Stimulated activated CD4-positive, alpha-beta T cell treated with anti-CD3 and anti-CD28 coated beads, TNF-alpha, amount 100 ng/mL, for 1 hour (primary cell): ENCODE measurements around the gene GTF2H1.

ENCODE experiments used
- DNase-seq, 3 donors: peaks; one replicate each; pipeline ENCODE4 v3.0.0-alpha.2; 2020; ENCODE audit warnings: low read depth in 3 of 3, low spot score in 1 of 3

The GTF2H1 gene

GRCh38 chr11:18321969-18322711 lies at the start of gene GTF2H1, which contains the start of gene HPS5:
Gene GTF2H1 (plus strand): TSS chr11:18322567. CDS start chr11:18333075, 10,508 bp downstream.
Gene HPS5 (minus strand): TSS chr11:18322140. CDS start chr11:18317858, 4,282 bp downstream.
- DNase-seq: peak; percentile 84 to 91 (median 88)

- DNase-seq: no peak
Measured at GRCh38 chr11:18277565-18278271, 44.6 kb upstream of the GTF2H1 start.

- DNase-seq: no peak
Measured at GRCh38 chr11:18280438-18281045, 41.8 kb upstream of the GTF2H1 start.

GRCh38 chr11:18282626-18283025 lies 39.7 kb upstream of the GTF2H1 start:
- no peak for DNase-seq

GRCh38 chr11:18285841-18286240 lies 36.5 kb upstream of the GTF2H1 start:
- no peak for DNase-seq

- DNase-seq: no peak
Measured at GRCh38 chr11:18288911-18289310, 33.5 kb upstream of the GTF2H1 start.

- no peak for DNase-seq
Measured at GRCh38 chr11:18294862-18295261, 27.5 kb upstream of the GTF2H1 start.

- no peak for DNase-seq
Measured at GRCh38 chr11:18295316-18295715, 27.1 kb upstream of the GTF2H1 start.

GRCh38 chr11:18299721-18300120 lies 22.6 kb upstream of the GTF2H1 start:
- DNase-seq: no peak

GRCh38 chr11:18304745-18305144 lies 17.6 kb upstream of the GTF2H1 start:
- no peak for DNase-seq

- DNase-seq: no peak
Measured at GRCh38 chr11:18307461-18308139, 14.8 kb upstream of the GTF2H1 start.

GRCh38 chr11:18308242-18308641 lies 14.1 kb upstream of the GTF2H1 start:
- DNase-seq: no peak

GRCh38 chr11:18309691-18310090 lies 12.7 kb upstream of the GTF2H1 start:
- DNase-seq: no peak

- DNase-seq: no peak
Measured at GRCh38 chr11:18310800-18311340, 11.5 kb upstream of the GTF2H1 start.

GRCh38 chr11:18312012-18312411 lies 10.4 kb upstream of the GTF2H1 start:
- no peak for DNase-seq

- DNase-seq: no peak
Measured at GRCh38 chr11:18312663-18313420, 9.5 kb upstream of the GTF2H1 start.

- no peak for DNase-seq
Measured at GRCh38 chr11:18313965-18314763, 8.2 kb upstream of the GTF2H1 start.

GRCh38 chr11:18314784-18315523 lies 7.4 kb upstream of the GTF2H1 start:
- no peak for DNase-seq

GRCh38 chr11:18315893-18316292 lies 6.5 kb upstream of the GTF2H1 start:
- DNase-seq: no peak
